GM12892 (cell line): ENCODE data around the gene CTAG1A.

Source experiments
- POLR2A ChIP-seq: IDR thresholded peaks from 2 replicates; pipeline ENCODE4 v1.6.1; 2011; ENCODE audit warnings: low read depth, low read length, control low read depth
- POLR2AphosphoS5 ChIP-seq: IDR thresholded peaks from 2 replicates; pipeline ENCODE4 v1.6.1; 2011; ENCODE audit warnings: low read depth, low read length, control low read depth
- TAF1 ChIP-seq: IDR thresholded peaks from 2 replicates; pipeline ENCODE4 v1.6.1; 2011; ENCODE audit warnings: low read depth, mild to moderate bottlenecking, control low read depth, low read length, borderline replicate concordance

DNA sequence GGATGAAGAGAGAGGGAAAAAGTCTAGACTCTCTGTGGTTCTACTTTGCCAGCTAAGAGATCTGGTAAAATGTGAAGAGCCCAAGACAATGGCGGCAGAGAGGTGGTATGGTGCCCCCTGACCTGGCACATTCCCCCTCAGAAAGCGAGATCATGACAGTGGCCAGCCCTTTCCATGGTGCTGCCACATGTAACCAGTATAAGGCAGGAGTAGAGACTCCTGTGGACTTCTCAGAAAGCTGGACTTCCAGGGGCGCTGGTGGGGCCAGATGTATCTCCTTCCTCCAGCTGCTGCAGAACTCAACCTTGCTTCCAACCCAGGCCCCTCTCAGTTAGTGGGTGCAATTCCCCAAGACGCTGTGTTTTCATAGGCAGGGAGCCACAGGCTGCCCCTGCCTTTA is 9.6 kb downstream of the CTAG1A start:
- TF ChIP-seq POLR2A (no peak), POLR2AphosphoS5 (no peak), TAF1 (no peak)
